Upper lobe of left lung (tissue), 4 donors: ENCODE results near the gene TNRC6B.

ENCODE experiments used
- CTCF ChIP-seq, 6 experiments: fragments of 450-650 bp in 4 of 6; fragments of 200-600 bp in 2 of 6; sonication (generic) in 2 of 6; IDR thresholded peaks; one replicate each; pipeline ENCODE4 v1.5.1; 2016 to 2019; ENCODE audit warnings: antibody characterized with exemption in 6 of 6
- POLR2A ChIP-seq, 4 donors: fragments of 450-650 bp; IDR thresholded peaks; one replicate each; pipeline ENCODE4 v1.5.1; 2016 to 2017; ENCODE audit warnings: antibody characterized with exemption in 4 of 4, mild to moderate bottlenecking in 2 of 4
- POLR2AphosphoS5 ChIP-seq, 2 donors: sonication (generic); formaldehyde crosslinking; IDR thresholded peaks; one replicate each; pipeline ENCODE4 v1.5.1; 2017; ENCODE audit warnings: antibody characterized with exemption in 2 of 2

- TF ChIP-seq CTCF (IDR thresholded peaks at IDR 0.05) (no peak), POLR2A (IDR thresholded peaks at IDR 0.05) (no peak), POLR2AphosphoS5 (IDR thresholded peaks at IDR 0.05) (no peak)
Measured at GRCh38 chr22:40256516-40256915, 78.8 kb downstream of the TNRC6B start.
